H9 (cell line): ENCODE measurements around the gene SYNGAP1. TPM values are rescaled to one million over a fixed set of nuclear protein-coding genes. Genes with fewer than 3 reads are reported as not detected.

Experiments
- DNase-seq: peaks from one replicate; pipeline ENCODE4 v3.0.0-alpha.2; 2017
- H2AFZ ChIP-seq: one replicate; pipeline ENCODE4 v1.6.1; 2013; ENCODE audit warnings: mild to moderate bottlenecking, low read length, control low read depth, moderate library complexity
- H2AK5ac ChIP-seq: 2 replicates; pipeline ENCODE4 v1.6.1; 2013; ENCODE audit warnings: low read length, control low read depth, mixed read lengths; ENCODE audit not compliant: insufficient read length
- H2BK120ac ChIP-seq: one replicate; pipeline ENCODE4 v1.6.1; 2013; ENCODE audit warnings: low read depth, mild to moderate bottlenecking, low read length, control low read depth, inconsistent platforms; ENCODE audit not compliant: poor library complexity, severe bottlenecking
- H2BK12ac ChIP-seq: 2 replicates; pipeline ENCODE4 v1.6.1; 2013; ENCODE audit warnings: low read length, control low read depth, mixed read lengths, low read depth; ENCODE audit not compliant: insufficient read length
- H2BK15ac ChIP-seq: 2 replicates; pipeline ENCODE4 v1.6.1; 2013; ENCODE audit warnings: low read depth, low read length, control low read depth
- H2BK20ac ChIP-seq: one replicate; pipeline ENCODE4 v1.6.1; 2013; ENCODE audit warnings: low read depth, mild to moderate bottlenecking, low read length, control low read depth, inconsistent platforms; ENCODE audit not compliant: poor library complexity, severe bottlenecking
- H2BK5ac ChIP-seq: 2 replicates; pipeline ENCODE4 v1.6.1; 2013; ENCODE audit warnings: low read length, control low read depth, mixed read lengths; ENCODE audit not compliant: insufficient read length
- H3K14ac ChIP-seq: 2 replicates; pipeline ENCODE4 v1.6.1; 2013; ENCODE audit warnings: low read length, control low read depth; ENCODE audit not compliant: insufficient read depth
- H3K18ac ChIP-seq: 2 replicates; pipeline ENCODE4 v1.6.1; 2013; ENCODE audit warnings: low read depth, mild to moderate bottlenecking, mixed read lengths, low read length, control low read depth; ENCODE audit not compliant: insufficient read length
- H3K23ac ChIP-seq: 2 replicates; pipeline ENCODE4 v1.6.1; 2013; ENCODE audit warnings: low read length, control low read depth, mixed read lengths, low read depth; ENCODE audit not compliant: insufficient read length
- H3K23me2 ChIP-seq: 2 replicates; pipeline ENCODE4 v1.6.1; 2013; ENCODE audit warnings: low read depth, mild to moderate bottlenecking, mixed read lengths, low read length, control low read depth; ENCODE audit not compliant: insufficient read length, poor library complexity, severe bottlenecking
- H3K27ac ChIP-seq: 2 replicates; pipeline ENCODE4 v1.5.1; 2013; ENCODE audit warnings: low read length, control low read depth, mixed read lengths, low read depth; ENCODE audit not compliant: insufficient read length
- H3K27me3 ChIP-seq: 2 replicates; pipeline ENCODE4 v1.6.1; 2013; ENCODE audit warnings: low read length, control low read depth, inconsistent platforms; ENCODE audit not compliant: insufficient read depth
- H3K4ac ChIP-seq: 2 replicates; pipeline ENCODE4 v1.6.1; 2013; ENCODE audit warnings: low read depth, mild to moderate bottlenecking, control low read depth, inconsistent platforms, low read length, moderate library complexity
- H3K4me1 ChIP-seq: 2 replicates; pipeline ENCODE4 v1.6.1; 2013; ENCODE audit warnings: low read length, control low read depth, inconsistent platforms; ENCODE audit not compliant: insufficient read depth
- H3K4me2 ChIP-seq: 2 replicates; pipeline ENCODE4 v1.6.1; 2013; ENCODE audit warnings: low read length, control low read depth, mixed read lengths; ENCODE audit not compliant: insufficient read length, insufficient read depth
- H3K56ac ChIP-seq: 2 replicates; pipeline ENCODE4 v1.6.1; 2013; ENCODE audit warnings: low read depth, mild to moderate bottlenecking, mixed read lengths, low read length, control low read depth; ENCODE audit not compliant: insufficient read length
- H3K79me1 ChIP-seq: 2 replicates; pipeline ENCODE4 v1.6.1; 2013; ENCODE audit warnings: low read depth, mild to moderate bottlenecking, moderate library complexity, low read length, control low read depth, inconsistent platforms; ENCODE audit not compliant: insufficient read depth, poor library complexity, severe bottlenecking
- H3K79me2 ChIP-seq: 2 replicates; pipeline ENCODE4 v1.6.1; 2013; ENCODE audit warnings: low read length, control low read depth, inconsistent platforms; ENCODE audit not compliant: insufficient read depth
- H3K9ac ChIP-seq: 2 replicates; pipeline ENCODE4 v1.6.1; 2013; ENCODE audit warnings: low read length, control low read depth, mixed read lengths; ENCODE audit not compliant: insufficient read length; ENCODE audit errors: extremely low read depth
- H3K9me3 ChIP-seq: one replicate; pipeline ENCODE4 v1.6.1; 2013; ENCODE audit warnings: low read depth, low read length, inconsistent platforms; ENCODE audit not compliant: control insufficient read depth
- H3T11ph ChIP-seq: one replicate; pipeline ENCODE4 v1.6.1; 2013; ENCODE audit warnings: mild to moderate bottlenecking, low read length, control low read depth, inconsistent platforms
- H4K20me1 ChIP-seq: one replicate; pipeline ENCODE4 v1.6.1; 2013; ENCODE audit not compliant: control insufficient read depth, insufficient read length, insufficient read depth
- H4K5ac ChIP-seq: 2 replicates; pipeline ENCODE4 v1.6.1; 2013; ENCODE audit warnings: low read depth, mild to moderate bottlenecking, mixed read lengths, low read length, control low read depth; ENCODE audit not compliant: insufficient read length
- H4K8ac ChIP-seq: replicated peaks from 2 replicates; pipeline ENCODE4 v1.6.1; 2013; ENCODE audit warnings: low read length, control low read depth, mixed read lengths, low read depth; ENCODE audit not compliant: insufficient read length
- H4K91ac ChIP-seq: 2 replicates; pipeline ENCODE4 v1.6.1; 2013; ENCODE audit warnings: low read depth, mild to moderate bottlenecking, moderate library complexity, mixed read lengths, low read length, control low read depth; ENCODE audit not compliant: insufficient read length
- H3K27ac Mint-ChIP-seq, 3 experiments: 2 replicates in 2 of 3; 3 replicates in 1 of 3; pipeline ENCODE4 v1.8.0; 2020 to 2021; ENCODE audit warnings: mixed read lengths in 3 of 3, mild to moderate bottlenecking in 1 of 3, moderate library complexity in 1 of 3
- H3K27me3 Mint-ChIP-seq: 2 replicates; pipeline ENCODE4 v1.8.0; 2021; ENCODE audit warnings: low read depth, mild to moderate bottlenecking, moderate library complexity, mixed read lengths
- H3K36me3 Mint-ChIP-seq, 3 experiments: 2 replicates in 2 of 3; 3 replicates in 1 of 3; pipeline ENCODE4 v1.8.0; 2020 to 2021; ENCODE audit warnings: low read depth in 3 of 3, mixed read lengths in 3 of 3; ENCODE audit not compliant: insufficient read depth in 1 of 3
- H3K4me1 Mint-ChIP-seq, 2 experiments: 2 replicates each; pipeline ENCODE4 v1.8.0; 2020; ENCODE audit warnings: mixed read lengths in 2 of 2
- H3K4me3 Mint-ChIP-seq, 2 experiments: 2 replicates in 1 of 2; 3 replicates in 1 of 2; pipeline ENCODE4 v1.8.0; 2020 to 2021; ENCODE audit warnings: mild to moderate bottlenecking in 2 of 2, mixed read lengths in 2 of 2, moderate library complexity in 1 of 2
- H3K9me3 Mint-ChIP-seq, 2 experiments: 2 replicates in 1 of 2; 3 replicates in 1 of 2; pipeline ENCODE4 v1.8.0; 2020; ENCODE audit warnings: mild to moderate bottlenecking in 2 of 2, mixed read lengths in 2 of 2, moderate library complexity in 1 of 2
- WGBS: extraction: QIAGEN DNeasy Blood & Tissue Kit; methylation state at CpG from one replicate; pipeline ENCODE4 v1.1.7; 2013; ENCODE audit warnings: missing lambda C conversion rate, low lambda C conversion rate, mixed read lengths; ENCODE audit not compliant: insufficient read length; ENCODE audit errors: extremely low coverage; 5-methylcytosine and 5-hydroxymethylcytosine counted together
- total RNA-seq: library from RNA; stranded (reverse); gene quantifications from 2 replicates; pipeline ENCODE4 v1.2.1, GENCODE V29; 2021
- TF ChIP-seq, protein P1 (sequence below): fragments of 200-600 bp; sonication (generic); conservative IDR thresholded peaks from 3 replicates; pipeline ENCODE4 v1.8.0; 2021; ENCODE audit warnings: antibody characterized with exemption, mild to moderate bottlenecking

The SYNGAP1 gene
- total RNA-seq, 1 experiment from 2014 or later = 121 TPM

DNA sequence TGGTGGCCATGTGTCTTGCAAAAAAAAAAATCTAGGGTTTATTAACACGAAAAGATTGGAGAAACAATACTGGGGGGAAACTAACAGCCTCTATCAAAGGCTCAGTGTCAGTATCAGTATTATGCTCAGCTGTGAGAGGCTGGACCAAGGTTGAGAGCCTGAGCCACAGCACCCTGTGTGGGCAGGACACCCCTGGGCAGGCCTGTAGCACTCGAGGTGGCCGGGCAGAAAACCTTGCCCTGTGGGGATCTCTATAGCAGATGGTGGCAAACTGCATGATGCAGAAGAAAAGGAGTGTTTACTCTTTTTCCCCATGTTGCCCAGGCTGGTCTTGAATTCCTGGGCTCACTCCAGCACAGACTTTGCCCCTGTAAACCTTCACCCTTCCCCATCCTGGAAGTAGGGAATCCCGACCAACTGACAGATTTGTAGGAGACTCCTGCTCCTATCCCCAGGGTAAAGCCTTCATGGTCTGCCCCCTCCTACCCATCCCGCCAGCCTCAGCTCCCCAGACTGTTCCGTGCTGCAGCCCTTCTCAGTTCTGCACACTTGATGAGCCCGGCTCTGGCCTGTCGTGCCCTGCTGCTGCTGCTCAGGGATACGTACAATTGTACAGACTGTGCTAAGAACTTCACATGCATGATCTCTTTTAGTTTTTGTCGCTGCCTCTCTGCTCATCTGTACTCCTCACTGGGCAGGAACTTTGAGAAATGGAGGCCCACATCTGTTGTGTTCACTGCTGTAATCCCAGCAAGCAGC, 36.3 kb upstream of the SYNGAP1 start:
- no peak overlapping the region for H3K56ac ChIP-seq
- TF ChIP-seq, protein P1, sequence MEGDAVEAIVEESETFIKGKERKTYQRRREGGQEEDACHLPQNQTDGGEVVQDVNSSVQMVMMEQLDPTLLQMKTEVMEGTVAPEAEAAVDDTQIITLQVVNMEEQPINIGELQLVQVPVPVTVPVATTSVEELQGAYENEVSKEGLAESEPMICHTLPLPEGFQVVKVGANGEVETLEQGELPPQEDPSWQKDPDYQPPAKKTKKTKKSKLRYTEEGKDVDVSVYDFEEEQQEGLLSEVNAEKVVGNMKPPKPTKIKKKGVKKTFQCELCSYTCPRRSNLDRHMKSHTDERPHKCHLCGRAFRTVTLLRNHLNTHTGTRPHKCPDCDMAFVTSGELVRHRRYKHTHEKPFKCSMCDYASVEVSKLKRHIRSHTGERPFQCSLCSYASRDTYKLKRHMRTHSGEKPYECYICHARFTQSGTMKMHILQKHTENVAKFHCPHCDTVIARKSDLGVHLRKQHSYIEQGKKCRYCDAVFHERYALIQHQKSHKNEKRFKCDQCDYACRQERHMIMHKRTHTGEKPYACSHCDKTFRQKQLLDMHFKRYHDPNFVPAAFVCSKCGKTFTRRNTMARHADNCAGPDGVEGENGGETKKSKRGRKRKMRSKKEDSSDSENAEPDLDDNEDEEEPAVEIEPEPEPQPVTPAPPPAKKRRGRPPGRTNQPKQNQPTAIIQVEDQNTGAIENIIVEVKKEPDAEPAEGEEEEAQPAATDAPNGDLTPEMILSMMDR = no peak
- no peak overlapping the region for H2BK20ac ChIP-seq
- H3K9me3 ChIP-seq = no peaks in the 10 kb centered on the region
- H2BK5ac ChIP-seq = no peak overlapping the region
- no peak overlapping the region for H2BK15ac ChIP-seq
- H3K27ac ChIP-seq = no peak overlapping the region
- H2AFZ ChIP-seq = no peak overlapping the region
- H3K23ac ChIP-seq = no peak overlapping the region
- no peaks in the 10 kb centered on the region for H3K23me2 ChIP-seq
- peak overlapping the region in 1 of 3 experiments; percentile 41; a peak in 1 of 7 replicates for H3K27ac Mint-ChIP-seq
- DNase-seq = no peak
- no peak overlapping the region for H2BK120ac ChIP-seq
- H3T11ph ChIP-seq = no peak overlapping the region
- no peaks in the 10 kb centered on the region for H3K4me1 ChIP-seq
- H3K36me3 Mint-ChIP-seq = no peaks in the 10 kb centered on the region
- H4K5ac ChIP-seq = no peak overlapping the region
- no peaks in the 10 kb centered on the region for H4K20me1 ChIP-seq
- H3K18ac ChIP-seq = no peak overlapping the region
- H4K8ac ChIP-seq = peak overlapping the region; percentile 63
- H2BK12ac ChIP-seq = no peak overlapping the region
- H3K27me3 Mint-ChIP-seq = peaks cover 2% of the 10 kb centered on the region
- no peaks in the 10 kb centered on the region for H3K9me3 Mint-ChIP-seq
- H3K4me1 Mint-ChIP-seq = peaks cover 2 to 3% of the 10 kb centered on the region in 2 experiments; a peak in 1 of 4 replicates
- no peak overlapping the region for H3K4me2 ChIP-seq
- H3K9ac ChIP-seq = no peak overlapping the region
- no peak overlapping the region for H4K91ac ChIP-seq
- no peak overlapping the region for H3K4ac ChIP-seq
- no peak overlapping the region for H2AK5ac ChIP-seq
- H3K27me3 ChIP-seq = no peaks in the 10 kb centered on the region
- H3K4me3 Mint-ChIP-seq = no peak overlapping the region
- WGBS = no CpG with 5 or more reads among the region's 10 CpGs
- no peak overlapping the region for H3K14ac ChIP-seq
- H3K79me2 ChIP-seq = no peaks in the 10 kb centered on the region
- no peaks in the 10 kb centered on the region for H3K79me1 ChIP-seq
